ENCODE data around the gene CDH8. TPM values are rescaled to one million over a fixed set of nuclear protein-coding genes. Genes with fewer than 3 reads are reported as not detected.

Gene CDH8
- total RNA-seq (2014; rRNA removed; shearing (Covaris generic)) (not detected in 2 replicates), total RNA-seq (2022) (not detected in 2 replicates), Bru-seq, nascent RNA (percentile 1 among the genes with signal in this experiment), BruChase-seq, experiment 1, labeled RNA remaining after a 6-hour chase (percentile 0 among the genes with signal in this experiment), BruChase-seq, experiment 2, labeled RNA remaining after a 2-hour chase (percentile 2 among the genes with signal in this experiment)
- long read RNA-seq: 0 reads

DNA sequence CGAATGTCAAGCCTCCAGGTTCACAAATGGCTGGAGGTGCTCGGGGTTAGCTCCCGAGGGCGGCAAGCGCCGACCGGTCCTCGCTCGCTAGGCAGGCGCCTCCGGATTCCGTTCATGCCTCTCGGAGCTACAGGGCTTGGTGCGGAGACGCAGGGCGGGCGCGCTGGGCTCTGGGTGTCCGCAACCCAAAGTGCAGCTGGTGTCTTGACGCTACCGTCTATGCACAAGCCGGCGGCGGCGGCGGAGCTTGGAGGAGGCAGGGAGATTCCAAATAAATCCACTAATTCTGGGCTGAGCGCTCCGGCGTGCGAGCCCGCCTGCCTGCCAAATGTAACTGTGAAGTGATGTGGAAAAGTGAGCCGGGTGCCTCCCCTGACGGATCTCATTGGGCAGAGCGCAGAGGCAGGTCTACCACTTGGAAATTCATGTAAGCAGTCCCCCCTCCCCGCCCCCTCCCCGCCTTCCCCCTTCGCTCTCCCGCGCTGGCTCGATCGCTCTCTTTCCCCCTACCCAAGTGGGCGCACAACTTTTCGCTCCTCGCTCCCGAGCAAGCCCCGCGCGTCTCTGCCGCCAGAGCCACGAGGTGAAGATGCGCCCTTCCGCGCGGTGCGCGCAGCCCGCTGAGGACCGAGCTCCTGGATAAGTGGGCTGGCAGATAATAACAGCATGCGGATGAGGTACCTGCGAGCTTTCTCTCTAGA lies at the start of gene CDH8:
CDH8 (minus strand) TSS at position 338 of the 701 bp plus-strand sequence. CDS start 15,035 bp downstream, outside the sequence.
- Histone ChIP-seq H2AFZ (ENCODE audit: low read length) (no peak within 1 kb of the TSS), H3K4me2 (ENCODE audit: low read length) (no peak within 1 kb of the TSS), H3K4me1 (ENCODE audit: insufficient read depth, low read length, poor library complexity, severe bottlenecking) (no peaks in the 10 kb centered on the region), H4K20me1 (ENCODE audit: insufficient read depth, low read length) (no peaks in the 10 kb centered on the region), H3K36me3 (ENCODE audit: insufficient read depth, low read length) (no peaks in the 10 kb centered on the region), H3K9me3 (ENCODE audit: low read length) (no peaks in the 10 kb centered on the region), H3K9me2 (ENCODE audit: insufficient read depth, low read length) (no peaks in the 10 kb centered on the region), H3K4me3 (ENCODE audit: low read depth, low read length, poor library complexity, severe bottlenecking) (no peak within 1 kb of the TSS), H3K27ac (ENCODE audit: low read depth, low read length, poor library complexity, severe bottlenecking) (no peak within 1 kb of the TSS), H3K79me2 (ENCODE audit: insufficient read depth, low read depth, low read length) (no peaks in the 10 kb centered on the region)
- POLR2A ChIA-PET: no interaction called here
- intact Hi-C loops (cut with micrococcal nuclease; ENCODE audit: unreplicated experiment): no loop called here
- TF ChIP-seq EZH2phosphoT487 (IDR thresholded peaks at IDR 0.05; ENCODE audit: borderline replicate concordance, low read depth, low read length) (no peak), CTCF (conservative IDR thresholded peaks at IDR 0.05; ENCODE audit: low read length) (no peak)
- no peak for DNase-seq (ENCODE audit: low spot score)
- CTCF ChIA-PET (ENCODE audit: unreplicated experiment): no interaction called here
- BruUV-seq (replicated peaks): no TSS peak

GRCh38 chr16:62079236-62079635 lies 43.0 kb upstream of the CDH8 start:
- H3K4me3 ChIP-seq (ENCODE audit: low read depth, low read length, poor library complexity, severe bottlenecking): no peak overlapping the region
- H2AFZ ChIP-seq (ENCODE audit: low read length): no peak overlapping the region
- no peak overlapping the region for H3K27ac ChIP-seq (ENCODE audit: low read depth, low read length, poor library complexity, severe bottlenecking)
- DNase-seq (ENCODE audit: low spot score): no peak
- H3K9me3 ChIP-seq (ENCODE audit: low read length): no peaks in the 10 kb centered on the region
- H3K4me2 ChIP-seq (ENCODE audit: low read length): no peak overlapping the region
- POLR2A ChIA-PET: no interaction called here
- H3K4me1 ChIP-seq (ENCODE audit: insufficient read depth, low read length, poor library complexity, severe bottlenecking): no peaks in the 10 kb centered on the region
- intact Hi-C loops (cut with micrococcal nuclease; ENCODE audit: unreplicated experiment): no loop called here
- CTCF ChIA-PET (ENCODE audit: unreplicated experiment): no interaction called here
- no peaks in the 10 kb centered on the region for H4K20me1 ChIP-seq (ENCODE audit: insufficient read depth, low read length)
- no peaks in the 10 kb centered on the region for H3K9me2 ChIP-seq (ENCODE audit: insufficient read depth, low read length)
- no peaks in the 10 kb centered on the region for H3K79me2 ChIP-seq (ENCODE audit: insufficient read depth, low read depth, low read length)
- no peaks in the 10 kb centered on the region for H3K36me3 ChIP-seq (ENCODE audit: insufficient read depth, low read length)
- no TSS peak for BruUV-seq (replicated peaks)
- TF ChIP-seq EZH2phosphoT487 (IDR thresholded peaks at IDR 0.05; ENCODE audit: borderline replicate concordance, low read depth, low read length) (no peak), CTCF (conservative IDR thresholded peaks at IDR 0.05; ENCODE audit: low read length) (no peak)

DNA sequence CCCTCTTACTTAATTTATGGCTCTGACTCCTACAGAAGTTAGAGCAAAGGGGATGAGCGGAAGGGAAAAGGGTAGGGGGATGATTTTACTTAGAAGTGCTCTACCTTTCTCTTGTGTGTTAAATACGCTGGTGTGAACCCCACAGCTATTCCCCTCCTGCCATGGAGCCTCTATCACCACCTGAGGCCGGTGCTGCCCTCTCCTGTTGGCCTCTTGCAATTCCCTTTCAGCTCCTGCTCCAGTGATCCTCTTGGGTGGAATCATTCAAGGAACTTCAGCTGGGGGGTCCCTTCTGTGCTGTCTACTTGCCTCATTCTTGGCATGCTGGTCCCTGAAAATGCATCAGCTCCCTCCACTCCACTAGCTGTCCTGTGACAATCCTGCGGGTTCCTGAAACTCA lies 41.8 kb upstream of the CDH8 start:
- intact Hi-C loops (cut with micrococcal nuclease; ENCODE audit: unreplicated experiment): no loop called here
- DNase-seq (ENCODE audit: low spot score): no peak
- H3K79me2 ChIP-seq (ENCODE audit: insufficient read depth, low read depth, low read length): no peaks in the 10 kb centered on the region
- no peak overlapping the region for H2AFZ ChIP-seq (ENCODE audit: low read length)
- H3K36me3 ChIP-seq (ENCODE audit: insufficient read depth, low read length): no peaks in the 10 kb centered on the region
- peak; percentile 56 for TF ChIP-seq CTCF (conservative IDR thresholded peaks at IDR 0.05; ENCODE audit: low read length)
- no peak for TF ChIP-seq EZH2phosphoT487 (IDR thresholded peaks at IDR 0.05; ENCODE audit: borderline replicate concordance, low read depth, low read length)
- no peaks in the 10 kb centered on the region for H3K9me2 ChIP-seq (ENCODE audit: insufficient read depth, low read length)
- no peaks in the 10 kb centered on the region for H3K9me3 ChIP-seq (ENCODE audit: low read length)
- H3K4me3 ChIP-seq (ENCODE audit: low read depth, low read length, poor library complexity, severe bottlenecking): no peak overlapping the region
- no peak overlapping the region for H3K27ac ChIP-seq (ENCODE audit: low read depth, low read length, poor library complexity, severe bottlenecking)
- H4K20me1 ChIP-seq (ENCODE audit: insufficient read depth, low read length): no peaks in the 10 kb centered on the region
- H3K4me1 ChIP-seq (ENCODE audit: insufficient read depth, low read length, poor library complexity, severe bottlenecking): no peaks in the 10 kb centered on the region
- BruUV-seq (replicated peaks): no TSS peak
- POLR2A ChIA-PET: interaction anchor here (0.5 to 0.7 kb wide), 3 partner anchors 13 to 1118 kb away, joined by 3 read pairs; no protein-coding TSS in a partner anchor
- H3K4me2 ChIP-seq (ENCODE audit: low read length): no peak overlapping the region
- CTCF ChIA-PET (ENCODE audit: unreplicated experiment): no interaction called here
